GM19468 (cell line): Measurements from ENCODE around the gene PPP1R9A.

Experiments used
- ATAC-seq: cut with Tn5 transposase; IDR thresholded peaks from one replicate; pipeline ENCODE4 v1.9.1; 2021; ENCODE audit warnings: mild to moderate bottlenecking, moderate library complexity, moderate number of reproducible peaks; ENCODE audit not compliant: unreplicated experiment; ENCODE audit errors: extremely low read depth

PPP1R9A gene

GRCh38 chr7:95240921-95241320 is 333.5 kb downstream of the PPP1R9A start:
- no peak for ATAC-seq

DNA sequence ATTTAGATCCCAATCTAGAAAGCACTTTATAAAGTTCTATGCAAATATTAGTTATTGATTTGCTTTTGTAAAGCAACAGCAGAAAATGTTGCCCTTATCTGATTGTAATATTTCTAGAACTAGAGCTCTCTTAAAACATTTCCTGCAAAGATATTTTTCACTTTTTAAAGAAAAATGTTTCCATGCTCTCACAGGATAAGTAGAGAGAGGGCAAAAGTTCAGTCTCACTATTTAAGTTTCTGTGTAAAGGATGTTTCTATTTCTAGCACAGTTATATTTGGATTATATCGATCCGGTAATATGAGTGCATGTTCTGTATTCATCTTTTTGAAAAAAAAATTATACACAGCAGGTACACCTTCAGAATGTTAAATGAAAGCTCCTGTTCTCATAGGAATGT is 334.9 kb downstream of the PPP1R9A start:
- no peak for ATAC-seq

- ATAC-seq: no peak
Observed at GRCh38 chr7:95244616-95245015, 337.2 kb downstream of the PPP1R9A start.

GRCh38 chr7:95245828-95246500 is 338.6 kb downstream of the PPP1R9A start:
- no peak for ATAC-seq

GRCh38 chr7:95246831-95247370 is 339.5 kb downstream of the PPP1R9A start:
- no peak for ATAC-seq

- no peak for ATAC-seq
Observed at GRCh38 chr7:95250571-95250970, 343.2 kb downstream of the PPP1R9A start.

GRCh38 chr7:95251966-95252365 is 344.6 kb downstream of the PPP1R9A start:
- no peak for ATAC-seq

DNA sequence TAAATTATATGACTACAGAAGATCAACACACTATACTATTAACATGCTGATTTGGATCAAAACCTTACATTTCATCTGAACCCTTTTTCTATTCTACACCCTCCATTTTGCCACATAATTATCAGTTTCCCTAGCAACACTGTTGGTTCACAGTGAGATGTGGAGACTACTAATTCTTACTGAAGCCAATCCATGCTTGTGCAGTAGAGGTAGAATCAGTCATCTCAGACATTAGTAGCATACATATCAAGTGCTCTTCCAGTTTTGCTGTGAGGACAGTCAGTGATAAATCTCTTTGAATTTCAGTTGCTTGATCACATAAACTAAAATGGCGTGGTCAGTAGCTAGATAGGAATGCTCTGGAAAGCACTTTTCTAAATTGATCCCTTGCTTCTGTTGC is 346.6 kb downstream of the PPP1R9A start:
- no peak for ATAC-seq

DNA sequence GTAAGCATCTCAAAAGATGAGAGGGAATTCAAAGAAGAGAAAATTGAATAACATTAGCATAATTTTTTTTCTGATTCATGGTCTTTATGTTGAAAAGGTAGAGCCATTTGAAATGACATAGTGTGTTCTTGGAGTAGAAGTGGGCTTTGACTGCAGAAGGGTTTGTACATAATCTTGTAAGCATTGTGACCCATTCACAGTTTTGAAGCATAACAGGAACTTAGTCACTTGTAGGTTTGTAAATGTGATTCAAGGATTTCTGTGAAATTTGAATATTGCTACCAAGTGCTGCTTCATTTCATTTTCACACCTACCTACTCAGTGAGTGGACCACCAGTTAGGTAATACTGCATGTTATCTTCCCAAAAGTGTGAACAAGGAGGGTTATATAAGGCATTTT is 348.3 kb downstream of the PPP1R9A start:
- no peak for ATAC-seq

- ATAC-seq: no peak
Observed at GRCh38 chr7:95261895-95262415, 354.6 kb downstream of the PPP1R9A start.

GRCh38 chr7:95262875-95263274 is 355.5 kb downstream of the PPP1R9A start:
- no peak for ATAC-seq

DNA sequence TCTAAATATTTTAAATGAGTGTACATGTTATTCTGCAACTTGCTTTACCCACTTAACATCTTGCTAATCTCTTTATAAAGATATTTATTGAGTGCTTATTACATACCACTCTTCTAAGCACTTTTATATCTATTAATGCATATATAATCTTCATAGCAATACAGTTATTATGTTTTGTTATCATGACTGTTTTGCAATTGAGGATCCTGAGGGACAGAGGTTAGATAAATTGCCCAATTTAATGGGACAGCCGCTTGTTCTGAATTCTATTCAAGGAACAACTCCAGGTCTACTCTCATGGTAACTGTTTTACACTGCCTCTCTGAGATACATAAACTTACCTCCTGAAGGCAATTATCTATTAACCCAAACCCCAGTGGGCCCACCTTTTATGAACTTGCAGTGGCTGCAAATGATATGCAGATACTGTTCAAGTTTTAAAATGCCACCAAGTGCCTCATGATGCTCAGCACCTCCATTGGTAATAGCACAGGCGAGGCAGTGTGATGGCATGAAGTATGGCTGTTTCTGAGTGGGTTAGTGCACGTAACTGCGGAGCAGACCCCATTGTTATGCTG is 356.5 kb downstream of the PPP1R9A start:
- no peak for ATAC-seq

DNA sequence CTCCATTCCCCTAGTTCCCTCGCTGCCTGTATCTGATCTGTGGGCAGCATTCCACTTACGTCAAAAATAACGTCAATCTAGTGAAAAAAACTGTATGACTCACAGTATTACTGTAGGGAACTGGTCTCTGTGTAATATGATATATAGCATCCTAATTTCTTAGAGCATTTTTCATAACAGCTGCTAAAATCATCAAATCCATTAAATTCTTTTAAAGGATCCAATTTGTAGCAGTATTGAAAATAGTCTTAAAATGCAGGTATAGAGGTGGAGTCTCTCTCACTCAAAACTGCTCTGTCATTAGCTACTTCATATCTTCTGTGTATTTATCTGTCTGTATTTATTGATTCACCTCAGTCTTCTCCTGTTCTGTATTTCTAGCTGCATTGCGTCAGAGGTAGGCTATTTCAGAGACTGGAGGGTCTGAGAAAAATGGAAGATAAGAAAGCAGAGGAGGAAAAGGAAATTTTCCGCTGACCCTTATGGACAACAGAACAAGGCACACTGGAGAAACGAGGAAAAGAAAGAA is 357.0 kb downstream of the PPP1R9A start:
- ATAC-seq: no peak

- ATAC-seq: no peak
Observed at GRCh38 chr7:95265634-95266033, 358.2 kb downstream of the PPP1R9A start.

DNA sequence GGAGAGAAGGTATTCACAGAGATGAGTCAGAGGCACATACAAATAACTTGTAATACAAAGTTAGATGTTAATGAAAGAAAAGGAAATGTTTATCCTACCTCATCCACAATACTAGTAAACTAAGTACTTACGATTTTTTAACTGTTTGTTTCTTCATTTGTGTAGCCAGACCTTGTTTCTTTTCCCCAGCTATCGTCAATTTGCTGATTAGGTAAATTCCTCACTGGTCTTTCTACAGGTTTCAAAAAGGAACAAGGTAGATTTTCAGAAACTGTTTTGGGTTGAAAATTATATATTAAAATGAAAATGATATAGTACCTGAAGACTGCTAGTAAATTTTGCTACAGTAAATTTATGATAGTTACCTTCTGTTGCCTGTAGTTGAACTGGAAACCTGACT is 360.4 kb downstream of the PPP1R9A start:
- no peak for ATAC-seq

GRCh38 chr7:95269640-95270039 is 362.2 kb downstream of the PPP1R9A start:
- no peak for ATAC-seq

DNA sequence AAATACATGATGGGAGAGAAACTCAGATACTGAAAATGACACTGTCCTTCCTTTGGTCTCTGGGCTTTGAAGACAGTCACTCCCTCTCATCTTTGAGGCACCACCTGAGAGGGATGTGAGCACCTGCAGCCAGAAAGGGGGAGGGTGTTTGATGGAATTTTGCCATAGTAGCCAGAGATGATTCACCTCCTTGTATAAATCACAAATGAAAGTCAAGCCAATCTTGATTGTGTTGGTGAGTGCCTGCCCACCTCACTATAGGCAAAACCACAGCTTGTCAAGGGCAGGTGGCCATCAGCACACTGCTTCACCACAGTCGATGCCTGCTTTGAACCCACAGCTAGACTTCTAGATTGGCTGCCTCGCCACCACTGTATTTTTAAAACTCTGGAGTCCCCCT is 368.7 kb downstream of the PPP1R9A start:
- no peak for ATAC-seq

- no peak for ATAC-seq
Observed at GRCh38 chr7:95279417-95279816, 372.0 kb downstream of the PPP1R9A start.

- ATAC-seq: no peak
Observed at GRCh38 chr7:95286096-95286495, 378.7 kb downstream of the PPP1R9A start.

DNA sequence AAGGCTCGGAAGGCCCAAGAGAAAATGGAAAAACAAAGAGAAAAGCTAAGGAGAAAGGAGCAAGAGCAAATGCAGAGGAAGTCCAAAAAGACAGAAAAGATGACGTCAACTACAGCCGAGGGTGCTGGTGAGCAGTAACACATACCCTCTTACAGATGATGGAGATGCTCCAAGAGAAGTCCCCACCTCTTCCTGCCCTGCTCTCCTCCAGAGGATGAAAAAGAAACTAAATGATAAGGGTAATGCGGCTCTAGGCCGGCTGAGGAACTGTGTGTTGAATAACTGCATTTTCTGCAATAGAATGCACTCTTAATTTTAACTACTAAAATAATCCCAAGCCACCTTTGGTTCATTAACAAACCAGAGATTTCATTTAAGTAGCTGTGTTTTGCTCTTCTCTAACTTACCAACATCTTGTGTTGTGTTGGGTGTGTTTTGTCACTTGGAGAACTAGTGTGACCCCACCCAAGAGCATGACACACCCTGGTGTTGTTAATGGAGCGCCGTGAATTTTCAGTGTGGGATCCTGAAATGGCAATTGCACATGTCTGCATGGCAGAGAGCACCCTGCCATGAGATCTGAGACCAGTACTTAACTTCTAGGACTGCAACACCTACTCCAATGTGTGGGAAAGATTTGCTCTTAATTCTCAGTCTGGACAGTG is 382.9 kb downstream of the PPP1R9A start:
- ATAC-seq: no peak

DNA sequence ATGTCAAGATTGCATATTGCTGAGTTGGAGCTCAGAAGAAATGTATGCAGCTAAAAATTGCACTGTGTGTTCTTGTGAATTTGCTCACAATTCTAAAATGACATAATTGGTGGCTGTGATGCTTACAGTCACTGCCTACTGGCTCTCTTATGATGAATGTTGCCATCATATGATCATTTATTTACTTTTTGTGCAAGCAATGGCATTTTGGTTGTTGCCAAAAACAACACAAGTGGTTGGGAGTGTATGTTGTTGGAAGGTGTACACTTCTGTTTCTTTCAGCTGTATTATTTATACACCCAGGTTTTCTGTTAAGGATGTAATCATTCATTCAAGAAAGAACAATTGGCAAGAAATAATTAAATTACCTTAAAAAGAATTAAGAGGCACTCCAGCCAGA is 388.0 kb downstream of the PPP1R9A start:
- no peak for ATAC-seq
